K562 treated with DMSO at 1 percent for 24 hours (cell line): ENCODE measurements around the gene LAMA4. TPM values are rescaled to one million over a fixed set of nuclear protein-coding genes. Genes with fewer than 3 reads are reported as not detected.

Experiments used
- total RNA-seq: library from RNA; unstranded; fragments of 300-600 nt; gene quantifications from 2 replicates; pipeline ENCODE4 v1.2.3, GENCODE V29; 2022; ENCODE audit warnings: low read depth; ENCODE audit not compliant: insufficient read depth

The LAMA4 gene
- total RNA-seq = not detected in 2 replicates

GRCh38 chr6:112253841-112254816, at the start of gene LAMA4:
Gene LAMA4, minus strand, starts transcription at chr6:112254567. Its CDS starts 417 bp downstream, at chr6:112254150.

DNA sequence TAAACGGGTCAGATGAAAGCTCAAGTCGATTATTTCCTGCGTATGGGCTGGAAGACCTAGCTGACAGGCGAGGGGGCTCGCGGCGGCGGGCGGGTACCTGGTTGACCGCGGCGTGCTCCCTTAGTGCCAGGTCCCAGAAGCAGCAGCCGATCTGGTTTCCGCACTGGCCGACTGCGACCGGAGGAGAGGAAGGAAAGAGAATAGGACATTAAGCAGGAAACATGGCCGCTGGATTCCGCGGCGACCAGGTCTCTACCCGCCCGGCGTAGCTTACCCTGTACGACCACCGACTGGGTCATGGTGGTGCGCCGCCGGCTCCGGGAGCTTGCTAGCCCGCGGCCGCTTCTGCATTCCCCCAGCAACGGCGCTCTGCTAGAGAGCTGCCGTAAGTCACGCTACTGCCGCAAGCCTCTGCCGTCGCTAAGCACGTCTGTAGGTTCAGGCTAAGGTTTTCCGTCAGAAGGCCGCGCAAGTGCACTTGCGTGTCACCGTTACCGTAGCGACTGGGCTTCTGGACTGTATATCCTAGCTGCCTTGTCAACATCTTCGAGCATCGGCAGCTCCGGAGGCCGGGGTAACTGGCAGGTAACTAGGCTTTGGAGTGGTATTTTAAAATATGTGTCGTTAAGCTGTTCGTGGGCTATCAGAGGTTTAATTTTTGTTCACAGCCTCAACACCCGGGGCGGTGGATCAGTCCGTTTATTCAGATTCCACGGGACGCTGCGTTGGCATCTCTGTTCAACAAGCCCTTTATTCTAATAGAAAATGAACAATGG, 167.0 kb downstream of the LAMA4 start, which contains the start of the genes FAM229B and TUBE1:
FAM229B (plus strand) TSS at position 456 of the 776 bp plus-strand sequence. CDS start 11,693 bp downstream, outside the sequence.
TUBE1 (minus strand) TSS at position 347 of the 776 bp plus-strand sequence; CDS start at position 299, 48 bp downstream.

Other genes starting within 250 kb of the LAMA4 start
- 0.12 and 0.32 TPM in 2 replicates for gene CCN6, start 200.5 kb downstream of the LAMA4 start, total RNA-seq
- 9.2 and 10.8 TPM in 2 replicates for gene TUBE1, start 167.1 kb downstream of the LAMA4 start, total RNA-seq
- 9.7 and 13.2 TPM in 2 replicates for gene FAM229B, start 167.0 kb downstream of the LAMA4 start, total RNA-seq
- gene RFPL4B, start 92.8 kb upstream of the LAMA4 start, total RNA-seq = 30.1 and 38.1 TPM in 2 replicates